Measurements from ENCODE around the gene BNC1. TPM values are rescaled to one million over a fixed set of nuclear protein-coding genes. Genes with fewer than 3 reads are reported as not detected.
"Not testable (repeated sequence)": the region's sequence is repeated elsewhere in the genome, so short reads cannot be mapped to it uniquely, and the experiment has no call there.

The BNC1 gene
- total RNA-seq, 2 experiments from 2014 or later, result not detected

GRCh38 chr15:83285284-83285978, 967 bp upstream of the BNC1 start:
- Mint-ChIP-seq H3K9me3 (no peaks in the 10 kb centered on the region), H3K4me1 (peaks cover 7% of the 10 kb centered on the region), H3K27ac (no peak overlapping the region), H3K27me3 (peaks cover 73% of the 10 kb centered on the region), H3K36me3 (no peaks in the 10 kb centered on the region), H3K4me3 (no peak overlapping the region)
- no peak for DNase-seq
- POLR2A ChIA-PET, result no interaction called here
- no peak for ATAC-seq (ENCODE audit: low read depth)

GRCh38 chr15:83283813-83284558, 478 bp downstream of the BNC1 start:
- Mint-ChIP-seq H3K9me3 (no peaks in the 10 kb centered on the region), H3K36me3 (no peaks in the 10 kb centered on the region), H3K27me3 (peaks cover 74% of the 10 kb centered on the region), H3K27ac (no peak overlapping the region), H3K4me1 (peaks cover 7% of the 10 kb centered on the region), H3K4me3 (peak overlapping the region; percentile 61)
- DNase-seq (peak; percentile 34), ATAC-seq (ENCODE audit: low read depth) (no peak)
- POLR2A ChIA-PET, result no interaction called here

GRCh38 chr15:83283138-83283812, 1.2 kb downstream of the BNC1 start:
- Mint-ChIP-seq H3K4me3 (peak overlapping the region; percentile 61), H3K27ac (no peak overlapping the region), H3K9me3 (no peaks in the 10 kb centered on the region), H3K4me1 (peaks cover 7% of the 10 kb centered on the region), H3K27me3 (peaks cover 77% of the 10 kb centered on the region), H3K36me3 (no peaks in the 10 kb centered on the region)
- ATAC-seq (ENCODE audit: low read depth) (no peak), DNase-seq (peak; percentile 41)
- POLR2A ChIA-PET, result no interaction called here

- H3K36me3 Mint-ChIP-seq, result no peaks in the 10 kb centered on the region
- H3K9me3 Mint-ChIP-seq, result no peaks in the 10 kb centered on the region
- ATAC-seq (ENCODE audit: low read depth) (no peak), DNase-seq (no peak)
- peaks cover 76% of the 10 kb centered on the region for H3K27me3 Mint-ChIP-seq
- H3K4me1 Mint-ChIP-seq, result peaks cover 7% of the 10 kb centered on the region
- no peak overlapping the region for H3K27ac Mint-ChIP-seq
- no peak overlapping the region for H3K4me3 Mint-ChIP-seq
- POLR2A ChIA-PET, result no interaction called here
Observed at GRCh38 chr15:83282776-83283137, 1.7 kb downstream of the BNC1 start.

- POLR2A ChIA-PET, result no interaction called here
- DNase-seq (no peak), ATAC-seq (ENCODE audit: low read depth) (no peak)
- Mint-ChIP-seq H3K9me3 (no peaks in the 10 kb centered on the region), H3K27ac (no peak overlapping the region), H3K4me1 (peaks cover 7% of the 10 kb centered on the region), H3K27me3 (peaks cover 76% of the 10 kb centered on the region), H3K4me3 (no peak overlapping the region), H3K36me3 (no peaks in the 10 kb centered on the region)
Observed at GRCh38 chr15:83282141-83282540, 2.3 kb downstream of the BNC1 start.

- peaks cover 60% of the 10 kb centered on the region for H3K27me3 Mint-ChIP-seq
- no peaks in the 10 kb centered on the region for H3K36me3 Mint-ChIP-seq
- ATAC-seq (ENCODE audit: low read depth), result no peak
- peaks cover 4% of the 10 kb centered on the region for H3K4me1 Mint-ChIP-seq
- H3K9me3 Mint-ChIP-seq, result no peaks in the 10 kb centered on the region
- no peak overlapping the region for H3K27ac Mint-ChIP-seq
- no peak overlapping the region for H3K4me3 Mint-ChIP-seq
- no peak for DNase-seq
- POLR2A ChIA-PET, result no interaction called here
Observed at GRCh38 chr15:83278191-83278590, 6.3 kb downstream of the BNC1 start.

- POLR2A ChIA-PET, result no interaction called here
- no peak overlapping the region for H3K4me3 Mint-ChIP-seq
- DNase-seq (no peak), ATAC-seq (ENCODE audit: low read depth) (no peak)
- H3K27ac Mint-ChIP-seq, result no peak overlapping the region
- peaks cover 46% of the 10 kb centered on the region for H3K27me3 Mint-ChIP-seq
- H3K4me1 Mint-ChIP-seq, result no peaks in the 10 kb centered on the region
- no peaks in the 10 kb centered on the region for H3K9me3 Mint-ChIP-seq
- no peaks in the 10 kb centered on the region for H3K36me3 Mint-ChIP-seq
Observed at GRCh38 chr15:83276661-83277060, 7.8 kb downstream of the BNC1 start.

GRCh38 chr15:83275412-83275811, 9.1 kb downstream of the BNC1 start:
- ATAC-seq (ENCODE audit: low read depth) (no peak), DNase-seq (no peak)
- H3K27me3 Mint-ChIP-seq, result peaks cover 36% of the 10 kb centered on the region
- H3K9me3 Mint-ChIP-seq, result no peaks in the 10 kb centered on the region
- H3K4me3 Mint-ChIP-seq, result no peak overlapping the region
- H3K36me3 Mint-ChIP-seq, result no peaks in the 10 kb centered on the region
- H3K4me1 Mint-ChIP-seq, result no peaks in the 10 kb centered on the region
- POLR2A ChIA-PET, result no interaction called here
- H3K27ac Mint-ChIP-seq, result no peak overlapping the region

- Mint-ChIP-seq H3K9me3 (no peaks in the 10 kb centered on the region), H3K36me3 (no peaks in the 10 kb centered on the region), H3K4me1 (no peaks in the 10 kb centered on the region), H3K27ac (no peak overlapping the region), H3K27me3 (peaks cover 9% of the 10 kb centered on the region), H3K4me3 (no peak overlapping the region)
- ATAC-seq (ENCODE audit: low read depth) (no peak), DNase-seq (no peak)
- POLR2A ChIA-PET, result no interaction called here
Observed at GRCh38 chr15:83270176-83270575, 14.3 kb downstream of the BNC1 start.

- H3K9me3 Mint-ChIP-seq, result no peaks in the 10 kb centered on the region
- no peaks in the 10 kb centered on the region for H3K4me1 Mint-ChIP-seq
- no peaks in the 10 kb centered on the region for H3K36me3 Mint-ChIP-seq
- no peak for DNase-seq
- no peak overlapping the region for H3K27ac Mint-ChIP-seq
- H3K4me3 Mint-ChIP-seq, result no peak overlapping the region
- POLR2A ChIA-PET, result no interaction called here
- ATAC-seq (ENCODE audit: low read depth), result no peak
- H3K27me3 Mint-ChIP-seq, result peaks cover 8% of the 10 kb centered on the region
Observed at GRCh38 chr15:83268147-83268546, 16.3 kb downstream of the BNC1 start.

GRCh38 chr15:83262594-83263315, 21.7 kb downstream of the BNC1 start:
- POLR2A ChIA-PET, result no interaction called here
- no peak for ATAC-seq (ENCODE audit: low read depth)
- Mint-ChIP-seq H3K9me3 (no peaks in the 10 kb centered on the region), H3K4me3 (no peak overlapping the region), H3K27me3 (peaks cover 4% of the 10 kb centered on the region), H3K27ac (no peak overlapping the region), H3K36me3 (no peaks in the 10 kb centered on the region), H3K4me1 (peaks cover 2% of the 10 kb centered on the region)
- DNase-seq, result no peak

- H3K4me3 Mint-ChIP-seq; DNase-seq; POLR2A ChIA-PET; H3K4me1 Mint-ChIP-seq; H3K9me3 Mint-ChIP-seq; ATAC-seq (ENCODE audit: low read depth); H3K36me3 Mint-ChIP-seq; H3K27me3 Mint-ChIP-seq; H3K27ac Mint-ChIP-seq: not testable (repeated sequence)
Observed at GRCh38 chr15:83262181-83262580, 22.3 kb downstream of the BNC1 start.

GRCh38 chr15:83250781-83251180, 33.7 kb downstream of the BNC1 start:
- Mint-ChIP-seq H3K27ac (no peak overlapping the region), H3K4me3 (no peak overlapping the region), H3K36me3 (no peaks in the 10 kb centered on the region), H3K4me1 (no peaks in the 10 kb centered on the region), H3K9me3 (no peaks in the 10 kb centered on the region), H3K27me3 (peaks cover 28% of the 10 kb centered on the region)
- POLR2A ChIA-PET, result no interaction called here
- ATAC-seq (ENCODE audit: low read depth) (no peak), DNase-seq (no peak)
